ENCODE results near the gene HHIP. TPM values are rescaled to one million over a fixed set of nuclear protein-coding genes. Genes with fewer than 3 reads are reported as not detected.
"Not testable (repeated sequence)": the region's sequence is repeated elsewhere in the genome, so short reads cannot be mapped to it uniquely, and the experiment has no call there.

Gene HHIP
- total RNA-seq, 4 donors from 2014 or later: 0.25 to 0.70 (median 0.28) TPM

- no peak overlapping the region for H3K27ac ChIP-seq
- no peaks in the 10 kb centered on the region for H3K36me3 ChIP-seq
- TF ChIP-seq CTCF (IDR thresholded peaks at IDR 0.05 in 4 of 5, conservative IDR thresholded peaks at IDR 0.05 in 1 of 5) (no peak), POLR2A (IDR thresholded peaks at IDR 0.05) (no peak)
- no peak overlapping the region for H3K4me3 ChIP-seq
- H3K9me3 ChIP-seq: no peaks in the 10 kb centered on the region
- no peaks in the 10 kb centered on the region for H3K4me1 ChIP-seq
- no peaks in the 10 kb centered on the region for H3K27me3 ChIP-seq
- in situ Hi-C loops (cut with MboI; ENCODE audit: low sequenced_read_pairs in 4 of 4): no loop called here
- no peak for ATAC-seq
- no peak for DNase-seq
- intact Hi-C loops (cut with DNase I; ENCODE audit: low total_unique reads): no loop called here
These were observed 103.0 kb downstream of the HHIP start for GRCh38 chr4:144748814-144749555.

GRCh38 chr4:144750348-144750747 is 104.4 kb downstream of the HHIP start:
- Histone ChIP-seq H3K9me3 (no peaks in the 10 kb centered on the region), H3K27ac (no peak overlapping the region), H3K4me1 (no peaks in the 10 kb centered on the region), H3K27me3 (no peaks in the 10 kb centered on the region), H3K36me3 (no peaks in the 10 kb centered on the region), H3K4me3 (no peak overlapping the region)
- no peak for ATAC-seq
- in situ Hi-C loops (cut with MboI; ENCODE audit: low sequenced_read_pairs in 4 of 4): no loop called here
- intact Hi-C loops (cut with DNase I; ENCODE audit: low total_unique reads): no loop called here
- no peak for TF ChIP-seq POLR2A (IDR thresholded peaks at IDR 0.05)
- no peak for TF ChIP-seq CTCF (IDR thresholded peaks at IDR 0.05 in 4 of 5, conservative IDR thresholded peaks at IDR 0.05 in 1 of 5)
- no peak for DNase-seq

- H3K27ac ChIP-seq: no peak overlapping the region
- no peaks in the 10 kb centered on the region for H3K4me1 ChIP-seq
- intact Hi-C loops (cut with DNase I; ENCODE audit: low total_unique reads): no loop called here
- H3K27me3 ChIP-seq: no peaks in the 10 kb centered on the region
- H3K9me3 ChIP-seq: no peaks in the 10 kb centered on the region
- in situ Hi-C loops (cut with MboI; ENCODE audit: low sequenced_read_pairs in 4 of 4): no loop called here
- DNase-seq (no peak), ATAC-seq (no peak)
- H3K4me3 ChIP-seq: no peak overlapping the region
- no peaks in the 10 kb centered on the region for H3K36me3 ChIP-seq
- no peak for TF ChIP-seq CTCF (IDR thresholded peaks at IDR 0.05 in 4 of 5, conservative IDR thresholded peaks at IDR 0.05 in 1 of 5)
- no peak for TF ChIP-seq POLR2A (IDR thresholded peaks at IDR 0.05)
These were observed 108.8 kb downstream of the HHIP start for GRCh38 chr4:144754562-144755410.

- Histone ChIP-seq H3K4me1 (no peaks in the 10 kb centered on the region), H3K27me3 (no peaks in the 10 kb centered on the region), H3K4me3 (no peak overlapping the region), H3K36me3 (no peaks in the 10 kb centered on the region), H3K27ac (no peak overlapping the region), H3K9me3 (no peaks in the 10 kb centered on the region)
- no peak for DNase-seq
- in situ Hi-C loops (cut with MboI; ENCODE audit: low sequenced_read_pairs in 4 of 4) (no loop called here), intact Hi-C loops (cut with DNase I; ENCODE audit: low total_unique reads) (no loop called here)
- no peak for ATAC-seq
- no peak for TF ChIP-seq CTCF (IDR thresholded peaks at IDR 0.05 in 4 of 5, conservative IDR thresholded peaks at IDR 0.05 in 1 of 5)
- TF ChIP-seq POLR2A (IDR thresholded peaks at IDR 0.05): no peak
These were observed 112.0 kb downstream of the HHIP start for GRCh38 chr4:144757969-144758368.

GRCh38 chr4:144768809-144769208 is 122.9 kb downstream of the HHIP start:
- H3K4me1 ChIP-seq; intact Hi-C loops (cut with DNase I; ENCODE audit: low total_unique reads): not testable (repeated sequence)

More at GRCh38 chr4:144768809-144769208, 122.9 kb downstream of the HHIP start:
- H3K4me3 ChIP-seq; H3K36me3 ChIP-seq; H3K9me3 ChIP-seq; ATAC-seq; DNase-seq; H3K27me3 ChIP-seq; in situ Hi-C loops (cut with MboI; ENCODE audit: low sequenced_read_pairs in 4 of 4); H3K27ac ChIP-seq: not testable (repeated sequence)
